SKM-1 treated with dmso at 0.1 percent for 144 hours (cell line): ENCODE data around the gene PRRC2B.
"Not testable (repeated sequence)": the region's sequence is repeated elsewhere in the genome, so short reads cannot be mapped to it uniquely, and the experiment has no call there.

Experiments used
- DNase-seq: peaks from one replicate; lab custom pipeline; 2025; ENCODE audit not compliant: unreplicated experiment; lab: John Stamatoyannopoulos, UW

The PRRC2B gene

GRCh38 chr9:131386281-131386680 lies 7.6 kb upstream of the PRRC2B start:
- DNase-seq: no peak

GRCh38 chr9:131387394-131387793 lies 6.5 kb upstream of the PRRC2B start:
- DNase-seq: no peak

- peak; percentile 15 for DNase-seq
Observed at GRCh38 chr9:131391020-131391419, 2.9 kb upstream of the PRRC2B start.

GRCh38 chr9:131391504-131391903 lies 2.4 kb upstream of the PRRC2B start:
- DNase-seq: no peak

GRCh38 chr9:131394464-131395156 lies 724 bp downstream of the PRRC2B start:
- no peak for DNase-seq

GRCh38 chr9:131395157-131396098 lies 1.5 kb downstream of the PRRC2B start:
- peak; percentile 22 for DNase-seq

- not testable (repeated sequence) for DNase-seq
Observed at GRCh38 chr9:131396099-131396479, 2.2 kb downstream of the PRRC2B start.

GRCh38 chr9:131396626-131397025 lies 2.7 kb downstream of the PRRC2B start:
- DNase-seq: no peak

GRCh38 chr9:131397100-131397790 lies 3.4 kb downstream of the PRRC2B start:
- no peak for DNase-seq

- peak; percentile 75 for DNase-seq
Observed at GRCh38 chr9:131398204-131398603, 4.3 kb downstream of the PRRC2B start.

- DNase-seq: no peak
Observed at GRCh38 chr9:131399972-131400371, 6.1 kb downstream of the PRRC2B start.

GRCh38 chr9:131400627-131401026 lies 6.7 kb downstream of the PRRC2B start:
- no peak for DNase-seq

- DNase-seq: no peak
Observed at GRCh38 chr9:131402073-131402472, 8.2 kb downstream of the PRRC2B start.

GRCh38 chr9:131402738-131403492 lies 9.0 kb downstream of the PRRC2B start:
- no peak for DNase-seq

- DNase-seq: no peak
Observed at GRCh38 chr9:131403493-131403773, 9.5 kb downstream of the PRRC2B start.

- no peak for DNase-seq
Observed at GRCh38 chr9:131404581-131404980, 10.7 kb downstream of the PRRC2B start.

- no peak for DNase-seq
Observed at GRCh38 chr9:131404987-131405386, 11.1 kb downstream of the PRRC2B start.

GRCh38 chr9:131405428-131405827 lies 11.5 kb downstream of the PRRC2B start:
- DNase-seq: no peak

- DNase-seq: no peak
Observed at GRCh38 chr9:131405858-131406537, 12.1 kb downstream of the PRRC2B start.

- DNase-seq: no peak
Observed at GRCh38 chr9:131406563-131407436, 12.9 kb downstream of the PRRC2B start.
